Measurements from ENCODE around the gene PCYT2.

Gene PCYT2

DNA sequence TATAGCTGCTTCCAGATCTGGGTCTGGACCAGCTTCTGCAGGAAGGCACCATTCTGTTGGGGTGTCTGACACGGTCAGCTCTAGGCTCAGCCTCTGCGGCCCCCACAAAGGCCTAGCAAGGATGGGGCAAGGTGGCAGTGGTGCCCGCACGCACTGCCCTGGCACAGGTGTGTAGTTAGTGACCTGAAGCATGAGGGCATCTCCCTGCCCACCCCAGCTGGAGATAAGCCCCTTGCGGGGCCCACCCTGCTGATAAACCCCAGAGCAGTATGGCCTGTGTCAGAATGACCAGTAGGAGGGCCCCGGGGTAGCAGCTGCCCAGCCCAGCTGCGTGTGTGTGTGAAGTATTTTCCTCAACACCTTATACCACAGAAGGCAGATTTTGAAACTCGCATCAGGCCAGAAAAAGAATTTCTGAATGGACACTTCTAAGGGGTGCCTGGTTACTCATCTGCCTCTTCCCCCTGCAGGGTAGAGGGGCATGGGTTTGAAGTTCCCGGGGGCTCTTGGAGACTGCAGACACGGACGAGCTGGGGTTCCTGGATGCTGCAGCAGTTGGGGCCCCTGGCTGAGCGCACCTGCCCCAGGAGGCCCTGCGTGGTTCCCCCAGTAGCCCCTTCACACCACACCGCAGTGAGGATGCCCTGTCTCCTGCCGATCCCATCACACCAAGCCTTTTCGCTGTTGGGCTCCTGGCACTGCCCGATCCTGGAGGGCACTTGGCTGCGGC is 44.6 kb downstream of the PCYT2 start:
- CTCF ChIA-PET: interaction anchor here (0.5 to 1.8 kb wide), 6 partner anchors 44 to 229 kb away, joined by 3 to 4 read pairs (median 3); no protein-coding TSS in a partner anchor
- Histone ChIP-seq H3K9me3 (ENCODE audit: control insufficient read depth, insufficient read depth, low read depth, low read length) (no peaks in the 10 kb centered on the region), H3K27ac (ENCODE audit: extremely low read depth, low read depth, low read length) (peak overlapping the region; percentile 100), H3K36me3 (ENCODE audit: control insufficient read depth in 2 of 2, insufficient read depth in 1 of 2, low read length in 2 of 2) (peaks cover 12 to 77% of the 10 kb centered on the region in 2 experiments; a peak in 2 of 3 replicates), H3K4me3 (ENCODE audit: low read depth, low read length) (no peak overlapping the region), H3K4me1 (ENCODE audit: control insufficient read depth, insufficient read depth, low read length) (peaks cover 14% of the 10 kb centered on the region; the same call in 1 of the 2 replicates)
- POLR2A ChIA-PET: interaction anchor here (0.8 to 2.5 kb wide), 23 partner anchors 12 to 232 kb away, joined by 3 to 14 read pairs (median 4); partner anchors contain the start of genes ALYREF, ANAPC11, ARL16 and CCDC137
- TF ChIP-seq, protein P1, sequence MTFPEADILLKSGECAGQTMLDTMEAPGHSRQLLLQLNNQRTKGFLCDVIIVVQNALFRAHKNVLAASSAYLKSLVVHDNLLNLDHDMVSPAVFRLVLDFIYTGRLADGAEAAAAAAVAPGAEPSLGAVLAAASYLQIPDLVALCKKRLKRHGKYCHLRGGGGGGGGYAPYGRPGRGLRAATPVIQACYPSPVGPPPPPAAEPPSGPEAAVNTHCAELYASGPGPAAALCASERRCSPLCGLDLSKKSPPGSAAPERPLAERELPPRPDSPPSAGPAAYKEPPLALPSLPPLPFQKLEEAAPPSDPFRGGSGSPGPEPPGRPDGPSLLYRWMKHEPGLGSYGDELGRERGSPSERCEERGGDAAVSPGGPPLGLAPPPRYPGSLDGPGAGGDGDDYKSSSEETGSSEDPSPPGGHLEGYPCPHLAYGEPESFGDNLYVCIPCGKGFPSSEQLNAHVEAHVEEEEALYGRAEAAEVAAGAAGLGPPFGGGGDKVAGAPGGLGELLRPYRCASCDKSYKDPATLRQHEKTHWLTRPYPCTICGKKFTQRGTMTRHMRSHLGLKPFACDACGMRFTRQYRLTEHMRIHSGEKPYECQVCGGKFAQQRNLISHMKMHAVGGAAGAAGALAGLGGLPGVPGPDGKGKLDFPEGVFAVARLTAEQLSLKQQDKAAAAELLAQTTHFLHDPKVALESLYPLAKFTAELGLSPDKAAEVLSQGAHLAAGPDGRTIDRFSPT (tag by site-specific recombination; IDR thresholded peaks at IDR 0.05): peak; percentile 58
- 0 out of 2 replicates have a peak, but pooled peaks have one; percentile 35 for TF ChIP-seq ZBTB20 (tag by site-specific recombination; IDR thresholded peaks at IDR 0.05)
- peak; percentile 89 for TF ChIP-seq ZFP69B (tag by site-specific recombination; IDR thresholded peaks at IDR 0.05)
- 0 out of 2 replicates have a peak, but pooled peaks have one; percentile 15 for TF ChIP-seq ZNF585B (tag by site-specific recombination; IDR thresholded peaks at IDR 0.05)
- TF ChIP-seq YY2 (tag by site-specific recombination; IDR thresholded peaks at IDR 0.05): no peak
- peak; percentile 63; the same call in 1 of the 2 replicates for TF ChIP-seq BCL11B (tag by site-specific recombination; IDR thresholded peaks at IDR 0.05; ENCODE audit: low read depth)
- 0 out of 2 replicates have a peak, but pooled peaks have one; percentile 36 for TF ChIP-seq ZIC2 (tag by site-specific recombination; IDR thresholded peaks at IDR 0.05)
- peak; percentile 74; the same call in 1 of the 2 replicates for TF ChIP-seq ZFP37 (tag by site-specific recombination; IDR thresholded peaks at IDR 0.05)
- TF ChIP-seq, protein P2, sequence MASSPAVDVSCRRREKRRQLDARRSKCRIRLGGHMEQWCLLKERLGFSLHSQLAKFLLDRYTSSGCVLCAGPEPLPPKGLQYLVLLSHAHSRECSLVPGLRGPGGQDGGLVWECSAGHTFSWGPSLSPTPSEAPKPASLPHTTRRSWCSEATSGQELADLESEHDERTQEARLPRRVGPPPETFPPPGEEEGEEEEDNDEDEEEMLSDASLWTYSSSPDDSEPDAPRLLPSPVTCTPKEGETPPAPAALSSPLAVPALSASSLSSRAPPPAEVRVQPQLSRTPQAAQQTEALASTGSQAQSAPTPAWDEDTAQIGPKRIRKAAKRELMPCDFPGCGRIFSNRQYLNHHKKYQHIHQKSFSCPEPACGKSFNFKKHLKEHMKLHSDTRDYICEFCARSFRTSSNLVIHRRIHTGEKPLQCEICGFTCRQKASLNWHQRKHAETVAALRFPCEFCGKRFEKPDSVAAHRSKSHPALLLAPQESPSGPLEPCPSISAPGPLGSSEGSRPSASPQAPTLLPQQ (tag by site-specific recombination; IDR thresholded peaks at IDR 0.05): peak; percentile 75
- TF ChIP-seq ZBTB7A (tag by site-specific recombination; IDR thresholded peaks at IDR 0.05; ENCODE audit: low read depth): peak; percentile 30; the same call in 1 of the 2 replicates
- peak; percentile 90; the same call in 1 of the 2 replicates for TF ChIP-seq ZNF837 (tag by site-specific recombination; IDR thresholded peaks at IDR 0.05)
- TF ChIP-seq, protein P3, sequence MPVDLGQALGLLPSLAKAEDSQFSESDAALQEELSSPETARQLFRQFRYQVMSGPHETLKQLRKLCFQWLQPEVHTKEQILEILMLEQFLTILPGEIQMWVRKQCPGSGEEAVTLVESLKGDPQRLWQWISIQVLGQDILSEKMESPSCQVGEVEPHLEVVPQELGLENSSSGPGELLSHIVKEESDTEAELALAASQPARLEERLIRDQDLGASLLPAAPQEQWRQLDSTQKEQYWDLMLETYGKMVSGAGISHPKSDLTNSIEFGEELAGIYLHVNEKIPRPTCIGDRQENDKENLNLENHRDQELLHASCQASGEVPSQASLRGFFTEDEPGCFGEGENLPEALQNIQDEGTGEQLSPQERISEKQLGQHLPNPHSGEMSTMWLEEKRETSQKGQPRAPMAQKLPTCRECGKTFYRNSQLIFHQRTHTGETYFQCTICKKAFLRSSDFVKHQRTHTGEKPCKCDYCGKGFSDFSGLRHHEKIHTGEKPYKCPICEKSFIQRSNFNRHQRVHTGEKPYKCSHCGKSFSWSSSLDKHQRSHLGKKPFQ (tag by site-specific recombination; IDR thresholded peaks at IDR 0.05): peak; percentile 70; the same call in 1 of the 2 replicates
- TF ChIP-seq ZNF341 (tag by site-specific recombination; IDR thresholded peaks at IDR 0.05; ENCODE audit: low read depth): 0 out of 2 replicates have a peak, but pooled peaks have one; percentile 2
- TF ChIP-seq SALL2 (tag by site-specific recombination; IDR thresholded peaks at IDR 0.05; ENCODE audit: borderline replicate concordance): no peak
- no peak for TF ChIP-seq ZNF830 (tag by site-specific recombination; IDR thresholded peaks at IDR 0.05; ENCODE audit: low read depth)

DNA sequence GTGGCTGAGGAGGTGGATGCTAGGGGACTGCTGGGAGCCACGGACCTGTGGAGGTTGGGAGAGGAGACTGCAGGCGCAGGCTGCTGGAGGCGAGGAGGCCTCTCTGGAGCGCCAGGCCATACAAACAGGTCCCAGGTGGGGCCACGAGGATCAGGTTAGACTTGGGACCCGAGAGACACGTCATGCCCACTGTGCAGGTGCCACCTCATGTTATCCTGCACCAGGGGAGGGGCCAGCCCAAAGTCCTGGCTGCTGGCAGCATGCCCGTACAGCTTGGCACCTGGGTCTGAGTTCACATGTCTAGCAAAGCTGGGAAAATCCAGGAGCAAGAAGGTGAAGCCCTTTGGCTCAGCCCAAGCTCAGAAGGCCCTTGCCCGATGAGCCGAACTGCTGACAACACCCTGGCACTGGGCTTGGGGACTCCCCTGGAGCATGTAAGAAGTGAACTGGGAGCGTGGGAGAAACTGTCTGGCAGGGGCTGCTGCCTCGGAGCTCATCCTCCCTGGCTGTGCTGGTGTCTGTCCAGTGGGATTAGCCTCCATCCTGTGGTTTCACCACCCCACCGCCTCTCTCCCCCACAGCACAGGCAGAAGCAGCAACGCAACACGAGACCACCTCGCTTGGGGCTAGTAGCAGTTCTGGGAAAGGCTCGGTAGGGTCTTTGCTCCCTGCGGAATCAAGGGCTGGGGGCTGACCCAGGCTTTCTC is 45.3 kb downstream of the PCYT2 start:
- H3K36me3 ChIP-seq (ENCODE audit: control insufficient read depth in 2 of 2, insufficient read depth in 1 of 2, low read length in 2 of 2): peaks cover 12 to 77% of the 10 kb centered on the region in 2 experiments; a peak in 2 of 3 replicates
- no peaks in the 10 kb centered on the region for H3K9me3 ChIP-seq (ENCODE audit: control insufficient read depth, insufficient read depth, low read depth, low read length)
- CTCF ChIA-PET: interaction anchor here (0.6 to 1.8 kb wide), 4 partner anchors 49 to 229 kb away, joined by 3 to 4 read pairs (median 3); no protein-coding TSS in a partner anchor
- POLR2A ChIA-PET: interaction anchor here (0.7 to 2.5 kb wide), 16 partner anchors 12 to 199 kb away, joined by 3 to 14 read pairs (median 5); partner anchors contain the start of genes ALYREF, ANAPC11, ARL16 and CCDC137
- peak overlapping the region; percentile 100 for H3K27ac ChIP-seq (ENCODE audit: extremely low read depth, low read depth, low read length)
- H3K4me1 ChIP-seq (ENCODE audit: control insufficient read depth, insufficient read depth, low read length): peaks cover 14% of the 10 kb centered on the region; the same call in 1 of the 2 replicates
- H3K4me3 ChIP-seq (ENCODE audit: low read depth, low read length): no peak overlapping the region
- TF ChIP-seq ZNF2 (tag by site-specific recombination; IDR thresholded peaks at IDR 0.05) (peak; percentile 38; the same call in 1 of the 2 replicates), ZNF600 (tag by site-specific recombination; IDR thresholded peaks at IDR 0.05) (0 out of 2 replicates have a peak, but pooled peaks have one; percentile 14), ZNF302 (tag by site-specific recombination; IDR thresholded peaks at IDR 0.05; ENCODE audit: low read depth) (no peak), BCL11B (tag by site-specific recombination; IDR thresholded peaks at IDR 0.05; ENCODE audit: low read depth) (0 out of 2 replicates have a peak, but pooled peaks have one; percentile 12), HOXA7 (CRISPR knock-in tag; IDR thresholded peaks at IDR 0.05; ENCODE audit: borderline replicate concordance) (no peak), SP2 (tag by site-specific recombination; IDR thresholded peaks at IDR 0.05) (no peak), HOXD13 (CRISPR knock-in tag; IDR thresholded peaks at IDR 0.05; ENCODE audit: borderline replicate concordance) (no peak)
- TF ChIP-seq, protein P4, sequence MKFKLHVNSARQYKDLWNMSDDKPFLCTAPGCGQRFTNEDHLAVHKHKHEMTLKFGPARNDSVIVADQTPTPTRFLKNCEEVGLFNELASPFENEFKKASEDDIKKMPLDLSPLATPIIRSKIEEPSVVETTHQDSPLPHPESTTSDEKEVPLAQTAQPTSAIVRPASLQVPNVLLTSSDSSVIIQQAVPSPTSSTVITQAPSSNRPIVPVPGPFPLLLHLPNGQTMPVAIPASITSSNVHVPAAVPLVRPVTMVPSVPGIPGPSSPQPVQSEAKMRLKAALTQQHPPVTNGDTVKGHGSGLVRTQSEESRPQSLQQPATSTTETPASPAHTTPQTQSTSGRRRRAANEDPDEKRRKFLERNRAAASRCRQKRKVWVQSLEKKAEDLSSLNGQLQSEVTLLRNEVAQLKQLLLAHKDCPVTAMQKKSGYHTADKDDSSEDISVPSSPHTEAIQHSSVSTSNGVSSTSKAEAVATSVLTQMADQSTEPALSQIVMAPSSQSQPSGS (tag by site-specific recombination; IDR thresholded peaks at IDR 0.05; ENCODE audit: low read depth): no peak
- TF ChIP-seq, protein P5, sequence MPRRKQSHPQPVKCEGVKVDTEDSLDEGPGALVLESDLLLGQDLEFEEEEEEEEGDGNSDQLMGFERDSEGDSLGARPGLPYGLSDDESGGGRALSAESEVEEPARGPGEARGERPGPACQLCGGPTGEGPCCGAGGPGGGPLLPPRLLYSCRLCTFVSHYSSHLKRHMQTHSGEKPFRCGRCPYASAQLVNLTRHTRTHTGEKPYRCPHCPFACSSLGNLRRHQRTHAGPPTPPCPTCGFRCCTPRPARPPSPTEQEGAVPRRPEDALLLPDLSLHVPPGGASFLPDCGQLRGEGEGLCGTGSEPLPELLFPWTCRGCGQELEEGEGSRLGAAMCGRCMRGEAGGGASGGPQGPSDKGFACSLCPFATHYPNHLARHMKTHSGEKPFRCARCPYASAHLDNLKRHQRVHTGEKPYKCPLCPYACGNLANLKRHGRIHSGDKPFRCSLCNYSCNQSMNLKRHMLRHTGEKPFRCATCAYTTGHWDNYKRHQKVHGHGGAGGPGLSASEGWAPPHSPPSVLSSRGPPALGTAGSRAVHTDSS (tag by site-specific recombination; IDR thresholded peaks at IDR 0.05): no peak

All from HEK293 (cell line).